Kasumi-1 (cell line): ENCODE data around the gene SLC26A8.
"Not testable (repeated sequence)": the region's sequence is repeated elsewhere in the genome, so short reads cannot be mapped to it uniquely, and the experiment has no call there.

Experiments
- DNase-seq, 2 experiments: peaks; one replicate each; lab custom pipeline; 2025; lab: John Stamatoyannopoulos, UW

Gene SLC26A8

GRCh38 chr6:35914536-35914935, 109.9 kb downstream of the SLC26A8 start:
- DNase-seq: no peak

GRCh38 chr6:35911871-35912653, 112.4 kb downstream of the SLC26A8 start:
- no peak for DNase-seq

GRCh38 chr6:35909571-35909970, 114.9 kb downstream of the SLC26A8 start:
- DNase-seq: not testable (repeated sequence)

GRCh38 chr6:35908753-35909401, 115.6 kb downstream of the SLC26A8 start:
- not testable (repeated sequence) for DNase-seq

- DNase-seq: no peak
These were observed 116.7 kb downstream of the SLC26A8 start for GRCh38 chr6:35907750-35908149.

GRCh38 chr6:35906499-35906846, 118.0 kb downstream of the SLC26A8 start:
- DNase-seq: no peak

- no peak for DNase-seq
These were observed 118.5 kb downstream of the SLC26A8 start for GRCh38 chr6:35905841-35906498.

GRCh38 chr6:35905141-35905785, 119.2 kb downstream of the SLC26A8 start:
- DNase-seq: no peak

- no peak for DNase-seq
These were observed 120.8 kb downstream of the SLC26A8 start for GRCh38 chr6:35903679-35904078.

GRCh38 chr6:35900448-35900847, 124.0 kb downstream of the SLC26A8 start:
- DNase-seq: no peak

- no peak for DNase-seq
These were observed 126.4 kb downstream of the SLC26A8 start for GRCh38 chr6:35898003-35898402.

- no peak for DNase-seq
These were observed 127.0 kb downstream of the SLC26A8 start for GRCh38 chr6:35897486-35897885.

GRCh38 chr6:35897036-35897435, 127.4 kb downstream of the SLC26A8 start:
- DNase-seq: no peak

- DNase-seq: no peak
These were observed 128.2 kb downstream of the SLC26A8 start for GRCh38 chr6:35896228-35896627.

GRCh38 chr6:35895560-35895959, 128.9 kb downstream of the SLC26A8 start:
- no peak for DNase-seq

GRCh38 chr6:35894776-35895175, 129.7 kb downstream of the SLC26A8 start:
- no peak for DNase-seq
